NCI-H524 treated with DMSO at 0.1 percent for 48 hours (cell line): Measurements from ENCODE around the gene SPINK8.
"Not testable (repeated sequence)": the region's sequence is repeated elsewhere in the genome, so short reads cannot be mapped to it uniquely, and the experiment has no call there.

Source experiments
- DNase-seq: peaks from one replicate; lab custom pipeline; 2025; lab: John Stamatoyannopoulos, UW

SPINK8 gene

DNA sequence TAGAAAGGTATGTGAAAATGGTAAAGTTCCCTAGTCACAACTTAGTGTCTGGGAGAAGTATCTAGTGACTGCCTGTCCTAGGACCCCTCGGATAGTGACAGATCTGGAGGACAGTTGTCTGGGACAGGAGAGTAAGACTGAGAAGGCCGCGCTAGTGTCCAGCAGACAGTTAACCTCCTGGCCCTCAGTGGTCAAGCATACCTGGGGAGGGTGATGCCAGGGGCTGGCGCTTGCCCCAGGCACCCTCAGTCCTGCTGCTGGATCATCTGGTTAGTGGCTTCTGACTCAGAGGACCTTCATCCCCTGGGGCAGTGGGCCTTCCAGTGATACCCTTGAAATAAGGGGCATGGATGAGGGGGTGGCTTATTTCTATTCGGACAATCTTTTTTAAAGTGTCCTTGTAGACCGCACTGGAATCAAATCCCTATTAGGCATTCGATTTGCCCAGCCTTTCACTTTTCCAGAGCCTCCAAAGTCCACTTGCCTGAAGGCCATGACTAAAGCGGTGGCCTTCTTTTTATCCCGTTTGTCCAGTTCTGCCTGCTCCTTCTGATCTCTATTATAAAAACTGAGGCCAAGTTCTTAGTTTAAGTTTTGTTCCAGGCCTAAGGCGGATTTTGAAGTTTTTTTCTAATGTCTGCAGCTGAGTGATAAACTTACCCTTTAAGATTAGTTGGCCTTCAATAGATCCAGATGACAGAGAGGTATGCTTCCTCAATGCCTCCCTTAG lies 1.6 kb downstream of the SPINK8 start:
- not testable (repeated sequence) for DNase-seq

DNA sequence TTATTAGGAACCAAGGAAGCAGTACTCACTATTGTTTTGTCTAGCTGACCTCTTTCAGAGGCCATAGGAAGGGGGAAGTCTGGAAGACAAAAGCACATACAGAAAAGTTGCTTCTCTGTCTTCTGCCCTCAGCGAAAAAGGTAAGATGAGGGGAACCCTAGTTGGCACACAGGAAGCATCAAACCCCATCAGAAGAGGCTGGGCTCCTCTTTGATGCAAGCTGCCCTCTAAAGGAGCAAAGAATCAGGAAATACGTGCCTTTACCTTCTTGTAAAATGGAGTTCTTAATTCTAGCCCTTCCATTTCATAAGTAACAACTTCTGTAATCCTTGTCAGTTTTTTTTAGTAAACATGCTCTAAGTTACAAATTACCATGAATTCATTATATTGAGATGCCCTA lies 12.5 kb downstream of the SPINK8 start:
- DNase-seq, result no peak

DNA sequence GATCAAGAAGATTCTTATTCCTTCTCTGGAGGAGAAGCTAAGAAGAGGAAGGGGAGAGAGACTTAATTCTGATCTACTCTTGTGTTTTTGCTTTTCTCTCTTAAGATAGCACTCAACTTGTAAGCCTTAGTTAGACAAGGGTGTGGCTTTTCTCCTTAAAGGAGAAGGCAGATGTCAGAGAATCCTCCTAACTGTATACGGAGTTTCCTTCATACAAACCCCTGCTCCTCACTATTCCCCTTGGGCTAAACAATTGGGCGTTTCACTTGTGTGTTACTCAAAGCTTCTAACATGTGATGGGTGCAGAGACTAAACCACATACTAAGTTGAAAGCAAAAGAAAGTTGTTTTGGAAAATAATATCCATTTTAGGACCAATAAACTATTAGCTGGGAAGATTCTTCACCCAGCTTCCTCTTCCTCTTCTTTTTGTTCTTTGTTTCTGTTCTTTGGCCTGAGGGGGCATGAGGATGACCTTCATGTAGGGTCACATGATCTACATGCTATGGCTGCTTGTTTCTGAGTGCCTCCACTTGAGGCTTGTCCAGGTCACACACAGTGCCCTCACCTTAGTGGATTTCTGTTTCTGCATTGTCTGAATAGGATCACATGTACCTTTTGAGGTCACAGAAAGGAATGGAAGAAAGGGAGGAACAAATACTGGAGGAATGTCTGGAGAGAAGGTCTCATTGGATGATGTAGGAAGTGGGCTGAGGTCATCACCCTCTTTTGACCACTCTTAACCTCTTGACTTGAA lies 14.6 kb downstream of the SPINK8 start:
- no peak for DNase-seq

DNA sequence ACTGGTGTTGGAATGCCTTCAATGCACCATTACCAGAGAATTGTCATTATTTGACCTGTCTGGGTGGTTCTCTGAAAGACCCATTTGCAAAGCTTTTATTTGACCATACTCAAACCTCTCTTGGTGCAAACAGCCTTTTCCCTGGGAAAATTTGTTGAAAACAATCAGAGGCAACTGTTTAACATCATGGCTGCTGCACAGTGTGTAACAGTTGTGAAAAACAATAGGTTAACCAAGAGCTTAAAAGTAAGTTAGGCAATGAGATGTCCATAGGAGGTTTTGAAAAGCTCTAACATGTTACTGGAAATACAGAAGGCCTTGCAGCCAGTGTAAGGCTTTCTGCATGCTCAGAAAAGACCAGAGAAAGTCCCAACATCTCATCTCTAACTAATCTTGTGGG lies 18.9 kb downstream of the SPINK8 start:
- DNase-seq, result no peak

DNA sequence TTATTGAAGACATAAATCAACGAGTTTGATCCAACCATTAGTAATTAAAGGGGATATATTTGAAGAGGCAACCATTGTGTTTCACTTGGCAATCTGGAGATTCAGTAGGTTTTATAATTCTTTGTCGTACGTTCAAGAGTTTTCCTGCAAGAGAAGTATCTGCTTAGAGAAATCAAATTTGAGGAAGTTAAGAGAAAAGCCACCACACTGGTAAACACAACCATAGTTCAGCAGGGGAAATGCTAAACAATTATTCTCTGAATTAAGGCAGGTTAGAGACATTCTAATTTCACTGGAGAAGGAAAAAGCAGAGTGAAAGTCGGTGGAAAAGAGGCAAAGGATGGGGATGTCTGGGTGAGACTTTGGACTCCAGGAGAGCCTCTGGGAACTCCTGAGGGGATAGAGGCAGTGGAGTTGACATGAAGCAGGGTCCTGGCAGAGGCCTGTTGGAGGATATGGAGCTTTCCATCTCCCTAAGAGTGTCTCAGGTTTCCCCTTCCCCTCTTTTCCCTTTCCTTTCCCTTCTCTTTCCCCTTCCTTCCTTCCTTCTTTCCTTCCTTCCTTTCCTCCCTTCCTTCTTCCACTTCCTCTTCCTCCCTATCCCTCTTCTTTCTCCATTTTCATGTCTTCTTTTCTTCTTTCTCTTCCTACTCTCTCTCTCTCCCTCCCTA lies 26.5 kb downstream of the SPINK8 start:
- DNase-seq, result no peak

DNA sequence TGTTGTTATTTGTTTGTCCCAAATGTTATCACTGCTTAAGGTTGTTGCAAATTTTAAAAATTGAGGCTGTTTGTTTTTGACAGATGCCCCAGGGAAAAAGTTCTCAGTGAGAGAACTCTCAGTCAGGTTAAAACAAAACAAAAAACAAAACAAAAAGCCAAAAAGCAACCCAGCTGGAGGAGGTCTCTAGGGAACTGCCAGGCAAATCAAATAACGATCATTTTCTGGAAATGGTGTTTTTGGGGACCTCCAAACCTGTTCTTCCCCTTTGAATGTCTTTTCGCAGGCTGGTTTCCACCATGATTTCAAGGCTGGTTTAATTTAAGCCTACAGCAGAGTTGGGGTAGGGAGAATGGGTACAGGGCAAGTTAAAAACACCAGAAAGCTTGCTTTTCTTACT lies 27.2 kb downstream of the SPINK8 start:
- DNase-seq, result no peak

DNA sequence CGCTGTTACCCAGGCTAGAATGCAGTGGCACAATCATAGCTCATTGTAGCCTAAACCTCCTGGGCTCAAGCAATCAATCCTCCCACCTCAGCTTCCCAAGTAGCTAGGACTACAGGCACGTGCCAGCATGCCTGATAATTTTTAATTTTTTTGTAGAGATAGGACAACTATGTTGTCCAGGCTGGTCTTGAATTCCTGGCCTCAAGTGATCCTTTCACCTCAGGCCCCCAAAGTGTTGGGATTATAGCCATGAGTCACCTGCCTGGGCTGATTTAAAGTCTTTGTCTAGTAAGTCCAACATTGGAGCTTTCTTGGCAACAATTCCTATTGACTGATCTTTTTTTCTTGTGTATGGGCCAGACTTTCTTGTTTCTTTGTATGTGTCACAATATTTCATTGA lies 28.1 kb downstream of the SPINK8 start:
- no peak for DNase-seq

DNA sequence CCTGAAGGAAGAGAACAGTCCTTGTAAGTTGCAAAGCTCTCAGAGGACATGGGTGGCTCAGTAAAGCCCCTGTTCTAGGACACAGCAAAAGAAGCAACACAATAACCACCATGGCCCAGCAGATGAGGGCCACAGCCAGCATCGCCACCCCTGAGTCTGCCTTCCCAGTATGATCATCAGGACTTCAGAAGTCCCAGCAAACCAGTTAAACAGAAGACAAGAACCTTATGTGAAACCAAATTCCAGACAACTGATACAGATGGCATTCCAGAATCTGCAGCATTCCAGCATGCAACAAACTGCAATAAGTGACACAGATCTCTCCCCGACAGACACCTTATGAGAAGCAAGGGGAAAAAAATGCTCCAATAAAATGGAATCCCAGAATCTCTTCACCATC lies 30.4 kb downstream of the SPINK8 start:
- DNase-seq, result no peak

DNA sequence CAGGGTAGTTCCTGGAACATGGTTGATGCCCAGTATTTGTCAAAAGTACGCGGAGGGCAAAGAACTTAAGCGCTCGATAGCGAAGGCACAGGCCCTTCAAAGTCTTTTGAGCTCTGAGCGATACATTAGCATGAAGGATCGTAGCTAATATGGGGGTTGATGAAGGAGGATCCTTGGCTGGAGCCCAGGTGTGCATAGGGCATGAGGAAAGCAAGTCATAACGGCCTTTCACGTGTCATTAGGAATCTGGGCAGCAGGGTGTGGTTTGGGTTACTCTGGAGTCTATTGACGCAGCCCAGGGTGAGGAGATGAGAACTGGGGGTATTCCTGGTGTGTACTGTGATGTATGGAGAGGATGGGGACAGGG lies 31.7 kb downstream of the SPINK8 start:
- DNase-seq, result no peak

DNA sequence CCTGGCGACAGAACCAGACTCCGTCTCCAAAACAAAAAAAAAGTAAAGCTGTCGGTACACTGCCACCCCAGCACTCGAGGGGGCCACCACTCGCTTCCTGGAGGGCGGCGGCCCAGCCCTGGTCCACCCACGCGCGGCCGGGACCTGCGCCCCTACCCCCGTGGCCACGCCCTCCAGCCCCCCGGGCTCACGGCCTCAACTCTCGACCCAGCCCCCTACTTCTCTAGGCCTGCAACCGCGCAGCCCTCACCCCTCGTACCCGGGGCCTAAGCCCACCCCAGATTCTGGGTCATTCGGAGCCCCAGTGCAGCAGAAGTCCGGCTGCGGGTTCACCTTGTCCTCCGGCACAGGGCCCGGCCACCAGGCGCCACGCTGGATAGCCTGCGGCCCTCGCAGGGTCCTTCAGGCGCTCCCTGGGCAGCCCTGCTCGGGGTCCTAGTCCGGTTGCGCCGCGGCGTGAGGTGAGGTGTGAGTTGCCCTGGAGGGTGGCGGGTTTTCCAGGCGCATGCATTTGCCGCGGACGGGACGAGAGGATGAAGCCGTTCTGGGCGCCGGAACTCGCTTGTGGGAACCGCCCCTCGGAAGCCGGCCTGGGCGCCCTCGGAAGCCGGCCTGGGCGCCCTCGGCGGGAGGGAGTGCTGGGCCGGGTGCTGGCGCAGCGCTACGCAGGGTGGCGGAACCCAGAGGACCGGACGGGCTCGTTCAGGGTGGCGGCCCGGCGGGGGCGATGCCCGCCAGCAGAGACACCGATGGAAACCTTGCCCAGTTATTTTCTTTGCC lies 32.3 kb downstream of the SPINK8 start, which contains the start of gene NME6:
TSS of gene NME6 (minus strand) at position 348 of the 780 bp plus-strand sequence.
- DNase-seq, result peak; percentile 32

DNA sequence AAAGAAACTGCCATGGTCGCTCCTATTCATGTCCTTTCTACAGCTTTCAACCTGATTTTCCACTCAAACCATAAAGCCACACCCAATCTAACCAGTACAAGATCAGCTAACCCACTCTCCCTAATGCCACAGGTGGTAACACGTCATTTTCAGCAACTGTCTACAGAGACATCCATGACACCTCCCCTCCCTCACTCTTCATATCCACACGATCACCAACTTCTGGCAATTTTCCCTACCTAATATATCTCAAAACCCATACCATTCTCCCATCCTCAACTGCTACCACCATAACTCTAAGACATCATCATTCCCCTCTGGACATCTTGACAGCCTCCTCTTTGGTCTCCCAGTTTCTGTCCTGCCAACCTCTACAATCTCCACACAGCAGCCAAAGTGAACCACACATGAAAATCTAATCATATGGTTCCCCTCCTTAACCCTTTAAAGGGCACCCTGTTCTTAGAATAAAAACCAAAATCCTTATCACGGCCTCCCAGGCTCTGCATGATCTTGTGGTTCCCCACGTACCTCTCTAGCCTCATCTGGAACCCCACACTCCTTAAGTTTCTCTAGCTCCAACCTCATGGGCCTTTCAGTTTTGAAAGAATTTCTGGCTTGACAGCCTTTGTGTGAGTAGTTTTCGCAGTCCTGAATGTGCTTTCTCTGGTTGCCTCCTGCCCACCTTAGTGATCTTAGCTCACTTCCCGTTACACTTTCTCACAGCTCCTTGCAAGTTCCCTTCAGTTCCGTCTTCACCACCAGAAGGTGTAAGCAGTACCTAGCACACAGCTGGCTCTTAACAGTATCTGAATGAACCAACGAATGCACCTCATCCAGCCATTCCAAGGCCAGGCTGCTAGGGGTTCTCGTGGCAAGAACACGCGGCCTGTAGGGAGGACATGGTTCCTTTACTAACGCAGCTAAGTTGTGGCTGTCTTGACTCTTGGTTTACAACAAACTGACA lies 33.4 kb downstream of the SPINK8 start:
- no peak for DNase-seq

DNA sequence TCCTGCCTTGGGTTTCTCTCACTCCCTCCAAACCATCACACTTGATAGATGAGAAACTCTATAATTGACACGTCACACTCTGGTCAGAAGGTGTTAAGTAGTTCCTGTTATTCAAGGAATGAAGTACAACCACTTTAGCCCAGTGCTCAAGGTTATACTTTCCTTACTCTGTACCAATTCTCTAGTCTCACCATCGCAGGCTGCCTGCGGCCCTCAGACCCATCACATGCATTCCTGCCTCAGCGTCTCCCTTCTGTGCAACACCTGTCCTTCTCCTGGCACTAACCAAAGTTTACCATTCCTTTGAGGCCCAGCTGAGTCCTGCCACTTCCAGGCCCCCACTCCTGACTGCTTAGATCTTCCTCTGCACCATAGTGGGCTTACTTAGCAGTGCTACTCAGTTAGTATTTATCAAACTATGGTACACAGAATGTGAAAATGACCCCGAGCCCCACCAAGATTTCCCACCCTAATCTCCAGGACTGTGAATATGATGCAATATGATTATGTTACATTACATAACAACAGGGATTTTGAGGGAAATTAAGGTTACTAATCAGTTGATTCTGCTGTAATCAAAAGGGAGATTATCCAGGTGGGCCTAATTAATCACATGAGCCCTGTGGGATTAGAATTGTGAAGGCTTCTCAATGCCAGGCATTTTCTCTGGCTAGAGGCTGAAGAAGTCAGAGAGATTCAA lies 36.2 kb downstream of the SPINK8 start:
- DNase-seq, result no peak

DNA sequence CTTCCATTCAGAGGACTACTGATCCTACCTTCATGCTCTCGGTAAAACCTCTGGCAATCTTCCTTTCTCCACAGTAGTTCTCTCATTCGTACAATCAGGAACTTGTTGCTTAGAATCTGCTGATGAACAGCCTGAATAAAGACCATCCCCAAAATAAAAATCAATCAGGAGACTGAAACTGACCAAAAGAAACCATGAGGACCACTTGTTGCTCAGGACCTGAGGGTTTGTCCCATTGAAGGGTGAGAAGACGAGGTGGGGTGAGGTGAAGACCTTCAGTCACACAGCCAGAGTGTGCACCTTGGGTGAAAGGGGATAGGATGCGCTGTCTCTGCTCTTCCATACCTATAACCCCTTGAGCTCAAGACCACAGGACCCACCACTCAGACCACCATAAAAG lies 36.8 kb downstream of the SPINK8 start:
- no peak for DNase-seq

DNA sequence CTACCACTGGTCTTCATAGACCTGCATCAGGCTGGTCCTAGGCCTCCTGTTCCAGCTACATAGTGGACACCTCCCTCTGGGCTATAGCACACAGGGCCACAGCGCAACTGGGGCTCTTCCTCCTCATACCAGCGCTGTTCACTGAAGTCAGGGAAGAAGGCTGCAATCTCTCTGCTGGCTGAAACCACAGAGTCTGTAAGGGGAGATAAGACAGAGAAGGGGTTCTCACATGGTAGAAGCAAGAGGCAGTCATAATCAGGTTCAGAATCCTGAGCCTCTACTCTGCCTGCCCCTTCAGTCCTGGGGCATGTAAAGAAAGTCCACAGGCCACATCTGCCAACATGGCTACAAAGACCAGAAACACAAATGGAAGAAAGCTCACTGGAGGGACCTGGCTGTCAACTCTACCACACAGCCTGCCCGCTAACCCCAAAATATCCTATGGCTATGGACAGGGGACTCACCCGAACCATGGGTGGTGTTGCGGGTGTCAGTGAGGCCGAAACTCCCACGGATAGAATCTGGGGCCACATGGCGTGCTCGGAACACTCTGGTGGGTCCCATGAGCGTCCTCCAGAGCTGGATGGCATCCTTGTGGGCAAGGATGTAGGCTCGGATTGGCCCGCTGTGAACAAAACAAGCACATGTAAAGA lies 38.7 kb downstream of the SPINK8 start:
- DNase-seq, result no peak

DNA sequence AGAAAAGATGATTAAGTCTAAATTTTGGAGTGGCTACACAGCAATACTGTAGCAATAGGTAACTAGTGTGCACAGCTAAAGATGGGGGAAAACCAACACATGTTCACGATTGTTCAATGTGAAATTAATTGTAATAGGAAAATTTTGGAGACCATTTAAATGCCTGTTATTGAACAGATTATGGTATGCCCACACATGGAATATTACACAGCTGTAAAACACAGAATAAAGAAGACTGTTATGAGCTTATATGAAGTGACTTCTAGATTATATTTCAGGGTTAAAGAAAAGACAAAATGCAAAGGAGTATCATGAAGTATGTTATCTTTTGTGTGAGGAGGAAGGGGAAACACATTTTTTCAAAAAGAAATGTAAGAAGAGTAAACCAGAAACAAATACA lies 43.8 kb downstream of the SPINK8 start:
- DNase-seq, result no peak

DNA sequence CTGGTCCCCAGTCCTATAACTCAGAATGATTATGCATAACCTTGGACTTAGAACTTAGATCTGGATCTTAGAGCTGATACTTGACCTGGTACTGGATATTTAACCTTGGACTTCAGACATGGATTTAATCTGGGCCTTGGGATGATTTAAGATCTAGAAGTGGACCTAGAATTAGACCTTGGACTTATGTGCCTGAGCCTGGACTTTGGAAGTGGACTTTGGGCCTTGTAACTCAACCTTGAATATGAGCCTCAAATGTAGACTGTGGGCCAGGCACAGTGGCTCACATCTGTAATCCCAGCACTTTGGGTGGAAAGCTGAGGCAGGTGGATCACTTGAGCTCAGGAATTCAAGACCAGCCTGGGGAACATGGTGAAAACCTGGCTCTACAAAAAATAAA lies 46.4 kb downstream of the SPINK8 start:
- DNase-seq, result no peak

DNA sequence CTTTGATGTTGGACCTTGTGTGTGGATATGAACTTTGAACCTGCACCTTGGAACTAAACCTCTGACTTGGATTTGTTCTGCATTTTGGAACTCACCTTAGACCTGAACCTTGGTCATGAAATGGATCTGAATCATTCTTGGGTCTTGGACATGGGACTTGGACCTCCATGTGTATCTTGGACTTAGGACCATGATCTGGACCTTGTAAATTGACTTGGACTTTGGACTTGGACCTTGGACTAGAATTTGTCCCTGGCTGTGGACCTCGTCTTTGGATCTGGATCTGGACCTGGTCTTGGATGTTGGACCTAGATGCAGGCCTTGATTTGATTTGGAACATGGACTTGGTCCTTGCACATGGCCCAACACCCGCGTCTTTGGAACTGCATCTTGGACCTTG lies 47.2 kb downstream of the SPINK8 start:
- DNase-seq, result no peak

DNA sequence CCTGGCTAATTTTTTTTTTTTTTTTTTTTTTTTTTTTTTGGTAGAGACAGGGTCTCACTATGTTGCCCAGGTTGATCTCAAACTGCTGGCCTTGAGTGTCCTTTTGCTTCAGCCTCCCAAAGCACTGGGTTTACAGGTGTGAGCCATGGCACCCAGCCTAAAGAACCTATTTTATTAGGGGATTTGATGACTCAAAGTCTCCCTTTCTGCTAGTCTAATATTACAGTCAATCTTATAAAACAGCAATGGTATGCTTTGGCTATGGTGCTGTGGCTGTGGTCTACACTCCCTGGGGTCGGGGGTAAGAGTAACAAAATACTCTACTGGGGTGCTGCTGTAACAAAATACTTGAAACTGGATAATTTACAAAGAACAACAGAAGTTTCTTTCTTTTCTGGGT lies 47.8 kb downstream of the SPINK8 start:
- DNase-seq, result no peak

DNA sequence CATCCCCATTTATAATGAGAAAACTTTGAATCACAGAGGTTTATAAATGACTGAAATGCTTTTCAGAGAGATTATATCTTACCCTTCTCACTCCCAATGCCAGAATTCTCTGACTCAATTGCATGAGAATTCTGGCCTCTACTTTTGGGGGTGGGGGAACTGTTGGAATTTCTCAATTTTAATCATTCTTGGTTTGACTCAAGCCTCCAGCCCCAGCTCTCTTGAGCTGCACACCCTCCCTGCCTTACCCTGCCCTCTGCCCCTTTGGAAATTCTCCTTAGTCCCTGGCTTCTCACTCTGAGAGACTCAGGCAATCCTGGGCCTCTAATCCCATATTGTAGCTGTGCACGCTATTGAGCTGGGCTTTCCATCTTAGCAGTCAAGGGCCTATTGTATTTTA lies 48.3 kb downstream of the SPINK8 start:
- no peak for DNase-seq

DNA sequence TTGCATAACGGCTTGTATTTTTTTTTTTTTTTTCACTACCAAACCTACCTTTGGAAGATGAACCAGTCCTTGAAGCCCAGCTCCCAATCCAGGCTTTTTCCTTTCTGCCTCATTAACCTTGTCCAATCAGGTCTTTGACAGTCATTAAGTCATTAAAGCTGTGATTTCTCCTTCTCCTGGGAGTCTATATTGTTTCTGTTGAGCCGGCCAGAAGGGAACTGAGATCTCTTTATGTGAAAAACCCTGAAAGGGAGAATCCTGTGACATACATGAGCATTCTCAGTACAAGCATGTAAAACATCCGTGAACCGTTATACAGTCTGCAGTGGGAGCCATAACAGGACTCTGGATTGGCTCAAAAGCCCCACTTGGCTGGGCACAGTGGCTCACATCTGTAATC lies 52.6 kb downstream of the SPINK8 start:
- no peak for DNase-seq
